Measurements from ENCODE around the gene UCN2.

DNA sequence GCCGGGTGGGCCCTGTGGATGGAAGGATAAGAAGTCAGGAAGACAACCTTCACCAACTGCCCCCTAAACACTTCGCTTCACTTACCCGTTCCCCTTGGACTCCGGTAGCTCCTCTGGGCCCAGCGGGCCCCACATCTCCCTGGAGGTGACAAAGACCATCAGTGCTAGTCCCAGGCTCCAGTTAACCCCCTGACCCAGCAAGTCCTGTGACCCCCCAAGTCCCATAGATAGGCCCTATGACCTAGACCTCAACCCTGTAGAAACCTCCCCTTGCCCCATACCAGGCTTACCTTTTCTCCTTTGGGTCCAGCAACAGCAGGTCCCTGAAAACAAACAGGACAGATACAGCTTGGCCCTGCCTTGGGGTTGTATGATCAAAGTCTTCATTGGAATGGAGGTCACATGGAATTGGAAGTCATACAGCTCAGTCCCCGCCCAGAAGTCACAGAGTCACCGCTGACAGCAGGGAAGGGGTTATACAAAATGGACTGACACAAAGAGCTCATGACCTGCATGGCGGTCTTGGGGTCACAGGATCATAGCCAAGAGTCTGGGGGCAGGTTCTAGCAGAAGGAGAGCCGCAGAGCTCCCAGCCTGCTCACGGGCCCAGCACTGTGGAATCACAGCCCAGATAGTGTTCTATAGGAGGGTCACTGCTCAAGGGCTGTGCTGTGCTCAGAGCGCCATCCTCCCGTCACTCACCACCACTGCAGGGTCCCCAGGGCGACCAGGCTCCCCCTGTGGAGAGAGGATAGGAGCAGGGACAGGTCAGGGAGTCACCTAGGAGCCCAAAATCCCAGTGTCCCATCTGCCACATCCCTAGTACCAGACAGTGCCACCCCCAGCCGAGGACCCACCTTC lies 18.3 kb upstream of the UCN2 start:
- no peak for TF ChIP-seq POLR2A (IDR thresholded peaks at IDR 0.05)
- TF ChIP-seq CTCF (IDR thresholded peaks at IDR 0.05) = no peak

Data from uterus (tissue), 2 donors.